GM10847 (cell line): ENCODE measurements around the gene NHS.

Source experiments
- POLR2A ChIP-seq: IDR thresholded peaks from 2 replicates; pipeline ENCODE4 v1.6.1; 2011; ENCODE audit not compliant: insufficient read length; ENCODE audit errors: extremely low read depth

The NHS gene

GRCh38 chrX:17700976-17701375 is 326.0 kb downstream of the NHS start:
- TF ChIP-seq POLR2A: no peak

GRCh38 chrX:17703201-17703600 is 328.2 kb downstream of the NHS start:
- TF ChIP-seq POLR2A: no peak

- no peak for TF ChIP-seq POLR2A
These were observed 330.2 kb downstream of the NHS start for GRCh38 chrX:17705211-17705610.

GRCh38 chrX:17706676-17707075 is 331.7 kb downstream of the NHS start:
- no peak for TF ChIP-seq POLR2A

- TF ChIP-seq POLR2A: no peak
These were observed 332.7 kb downstream of the NHS start for GRCh38 chrX:17707731-17708130.

- TF ChIP-seq POLR2A: no peak
These were observed 335.9 kb downstream of the NHS start for GRCh38 chrX:17710871-17711301.

GRCh38 chrX:17713288-17713687 is 338.3 kb downstream of the NHS start:
- TF ChIP-seq POLR2A: no peak

GRCh38 chrX:17718649-17719165 is 343.7 kb downstream of the NHS start:
- no peak for TF ChIP-seq POLR2A

- TF ChIP-seq POLR2A: no peak
These were observed 344.7 kb downstream of the NHS start for GRCh38 chrX:17719711-17720110.

- no peak for TF ChIP-seq POLR2A
These were observed 346.7 kb downstream of the NHS start for GRCh38 chrX:17721715-17722114.

GRCh38 chrX:17725181-17725580 is 350.2 kb downstream of the NHS start:
- TF ChIP-seq POLR2A: no peak

- no peak for TF ChIP-seq POLR2A
These were observed 357.3 kb downstream of the NHS start for GRCh38 chrX:17732138-17732783.

- TF ChIP-seq POLR2A: no peak
These were observed 360.4 kb downstream of the NHS start for GRCh38 chrX:17735406-17735805.

- TF ChIP-seq POLR2A: no peak
These were observed 361.5 kb downstream of the NHS start for GRCh38 chrX:17736478-17736855.

GRCh38 chrX:17736856-17737709 is 362.1 kb downstream of the NHS start, which contains the start of gene SCML1:
Gene SCML1 (plus strand): TSS chrX:17737493. CDS start chrX:17744187, 6,694 bp downstream.
- TF ChIP-seq POLR2A: no peak

- TF ChIP-seq POLR2A: no peak
These were observed 362.6 kb downstream of the NHS start for GRCh38 chrX:17737710-17737985.
